ENCODE measurements around the gene LAMC3.

LAMC3 gene

DNA sequence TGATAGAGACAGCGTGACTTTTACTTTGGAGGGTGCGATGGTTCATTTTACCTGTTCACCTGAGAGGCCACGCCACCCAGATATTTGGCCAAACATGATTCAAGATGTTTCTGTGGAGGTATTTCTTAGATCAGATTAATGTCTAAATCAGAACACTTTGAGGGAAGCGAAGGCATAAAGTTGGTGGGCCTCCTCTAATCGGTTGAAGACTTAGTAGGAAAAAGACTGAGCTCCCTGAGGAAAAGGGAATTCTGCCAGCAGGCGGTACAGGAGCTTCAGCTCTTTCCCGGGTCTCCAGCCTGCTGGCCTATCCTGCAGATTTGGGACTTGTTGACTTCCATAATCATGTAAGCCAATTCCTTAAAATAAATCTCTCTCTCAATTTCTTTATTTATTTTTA lies 7.0 kb upstream of the LAMC3 start:
- no peaks in the 10 kb centered on the region for H3K36me3 ChIP-seq (replicated peaks)
- H3K9me3 ChIP-seq = no peaks in the 10 kb centered on the region
- peaks cover 29% of the 10 kb centered on the region for H3K27me3 ChIP-seq (ENCODE audit: low read depth)
- no peak for DNase-seq (ENCODE audit: low spot score in 2 of 2)
- H3K4me1 ChIP-seq = no peaks in the 10 kb centered on the region
- no peak overlapping the region for H3K4me3 ChIP-seq
- in situ Hi-C loops (cut with MboI; ENCODE audit: low sequenced_read_pairs) = no loop called here

- H3K4me3 ChIP-seq = no peak overlapping the region
- in situ Hi-C loops (cut with MboI; ENCODE audit: low sequenced_read_pairs) = no loop called here
- no peak for DNase-seq (ENCODE audit: low spot score in 2 of 2)
- no peaks in the 10 kb centered on the region for H3K4me1 ChIP-seq
- H3K27me3 ChIP-seq (ENCODE audit: low read depth) = peaks cover 5% of the 10 kb centered on the region
- no peaks in the 10 kb centered on the region for H3K9me3 ChIP-seq
- H3K36me3 ChIP-seq (replicated peaks) = no peaks in the 10 kb centered on the region
These were observed 2.4 kb upstream of the LAMC3 start for GRCh38 chr9:131006601-131007000.

DNA sequence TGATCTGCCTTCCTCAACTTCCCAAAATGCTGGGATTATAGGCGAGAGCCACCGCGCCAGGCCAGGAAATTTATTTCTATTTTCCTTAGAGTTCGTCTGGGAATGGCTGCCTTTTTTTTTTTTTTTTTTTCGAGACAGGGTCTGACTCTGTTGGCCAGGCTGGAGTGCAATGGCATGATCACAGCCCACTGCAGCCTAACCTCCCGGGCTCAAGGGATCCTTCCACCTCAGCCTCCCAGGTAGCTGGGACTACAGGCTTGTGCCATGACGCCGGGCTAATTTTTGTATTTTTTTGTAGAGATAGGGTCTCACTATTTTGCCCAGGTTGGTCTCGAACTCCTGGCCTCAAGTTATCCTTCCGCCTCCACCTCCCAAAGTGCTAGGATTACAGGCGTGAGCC lies 888 bp upstream of the LAMC3 start:
- Histone ChIP-seq H3K4me1 (no peaks in the 10 kb centered on the region), H3K4me3 (no peak overlapping the region), H3K9me3 (no peaks in the 10 kb centered on the region), H3K36me3 (replicated peaks) (no peaks in the 10 kb centered on the region), H3K27me3 (ENCODE audit: low read depth) (no peaks in the 10 kb centered on the region)
- no peak for DNase-seq (ENCODE audit: low spot score in 2 of 2)
- in situ Hi-C loops (cut with MboI; ENCODE audit: low sequenced_read_pairs) = no loop called here

DNA sequence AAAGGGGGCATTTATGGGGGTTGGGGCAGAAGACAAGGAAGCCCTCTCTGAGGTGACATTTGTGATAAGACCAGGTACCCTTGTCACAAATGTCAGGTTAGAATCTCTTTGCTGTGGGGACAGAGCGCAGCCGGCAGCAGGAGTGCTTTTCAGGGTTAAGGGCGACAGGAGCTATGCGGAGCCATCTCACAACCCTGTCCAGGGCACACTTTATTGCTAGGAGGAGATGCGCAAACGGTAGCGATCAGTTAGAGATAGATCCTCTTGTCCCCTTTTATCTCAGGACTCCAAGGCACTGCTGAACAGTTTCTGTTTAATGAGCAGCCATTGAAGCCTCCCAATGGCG lies 438 bp upstream of the LAMC3 start:
- H3K9me3 ChIP-seq = no peaks in the 10 kb centered on the region
- H3K4me1 ChIP-seq = no peaks in the 10 kb centered on the region
- peak overlapping the region; percentile 16 for H3K4me3 ChIP-seq
- H3K27me3 ChIP-seq (ENCODE audit: low read depth) = no peaks in the 10 kb centered on the region
- in situ Hi-C loops (cut with MboI; ENCODE audit: low sequenced_read_pairs) = no loop called here
- DNase-seq (ENCODE audit: low spot score in 2 of 2) = no peak
- no peaks in the 10 kb centered on the region for H3K36me3 ChIP-seq (replicated peaks)

DNA sequence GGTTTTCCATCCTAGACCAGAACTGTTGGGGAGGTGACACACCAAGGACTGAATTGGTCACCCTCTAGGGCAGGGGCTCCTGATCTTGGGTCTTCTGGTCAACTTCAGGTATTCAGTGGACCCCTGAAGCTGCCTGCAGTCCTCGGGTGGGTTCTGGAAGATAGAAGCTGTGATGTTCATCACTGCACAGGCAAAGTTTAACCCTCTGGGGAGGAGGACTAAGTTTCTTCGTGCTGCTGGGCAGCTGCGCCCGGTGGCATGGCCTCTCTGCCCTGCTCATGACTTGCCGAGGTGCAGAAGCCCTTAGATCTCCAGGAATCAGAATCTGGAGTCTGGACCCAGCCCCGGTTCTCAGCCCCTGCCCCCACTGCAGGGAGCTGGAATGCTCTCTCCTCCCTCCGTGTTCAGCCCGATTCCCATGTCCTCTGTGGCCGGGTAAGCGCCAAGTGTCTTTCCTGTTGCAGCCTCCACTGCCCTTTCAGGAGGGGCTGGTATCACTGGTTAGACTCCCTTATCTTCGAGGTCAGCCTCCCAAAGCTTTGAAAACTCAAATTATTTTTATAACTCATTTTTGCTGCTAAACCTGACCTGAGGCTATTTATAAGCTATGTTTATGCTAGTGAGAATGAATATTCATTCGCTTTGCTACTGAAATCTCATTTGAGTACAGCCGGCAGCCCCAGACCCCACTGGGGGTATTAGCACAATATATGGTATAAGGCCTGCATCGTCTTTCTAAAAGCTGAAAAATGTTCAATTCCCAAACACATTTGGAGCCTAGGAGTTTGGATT lies 1.7 kb downstream of the LAMC3 start:
- H3K9me3 ChIP-seq = no peaks in the 10 kb centered on the region
- no peak overlapping the region for H3K4me3 ChIP-seq
- DNase-seq (ENCODE audit: low spot score in 2 of 2) = no peak
- no peaks in the 10 kb centered on the region for H3K27me3 ChIP-seq (ENCODE audit: low read depth)
- in situ Hi-C loops (cut with MboI; ENCODE audit: low sequenced_read_pairs) = no loop called here
- H3K4me1 ChIP-seq = no peaks in the 10 kb centered on the region
- no peaks in the 10 kb centered on the region for H3K36me3 ChIP-seq (replicated peaks)

GRCh38 chr9:131011274-131012022 lies 2.5 kb downstream of the LAMC3 start:
- no peak overlapping the region for H3K4me3 ChIP-seq
- H3K27me3 ChIP-seq (ENCODE audit: low read depth) = no peaks in the 10 kb centered on the region
- no peaks in the 10 kb centered on the region for H3K9me3 ChIP-seq
- no peaks in the 10 kb centered on the region for H3K4me1 ChIP-seq
- in situ Hi-C loops (cut with MboI; ENCODE audit: low sequenced_read_pairs) = no loop called here
- DNase-seq (ENCODE audit: low spot score in 2 of 2) = no peak
- H3K36me3 ChIP-seq (replicated peaks) = no peaks in the 10 kb centered on the region

- Histone ChIP-seq H3K9me3 (no peaks in the 10 kb centered on the region), H3K36me3 (replicated peaks) (no peaks in the 10 kb centered on the region), H3K4me1 (no peaks in the 10 kb centered on the region), H3K4me3 (no peak overlapping the region), H3K27me3 (ENCODE audit: low read depth) (no peaks in the 10 kb centered on the region)
- in situ Hi-C loops (cut with MboI; ENCODE audit: low sequenced_read_pairs) = no loop called here
- DNase-seq (ENCODE audit: low spot score in 2 of 2) = no peak
These were observed 3.0 kb downstream of the LAMC3 start for GRCh38 chr9:131012023-131012334.

- Histone ChIP-seq H3K4me1 (no peaks in the 10 kb centered on the region), H3K27me3 (ENCODE audit: low read depth) (no peaks in the 10 kb centered on the region), H3K36me3 (replicated peaks) (no peaks in the 10 kb centered on the region), H3K4me3 (no peak overlapping the region), H3K9me3 (no peaks in the 10 kb centered on the region)
- DNase-seq (ENCODE audit: low spot score in 2 of 2) = no peak
- in situ Hi-C loops (cut with MboI; ENCODE audit: low sequenced_read_pairs) = no loop called here
These were observed 3.5 kb downstream of the LAMC3 start for GRCh38 chr9:131012396-131012917.

DNA sequence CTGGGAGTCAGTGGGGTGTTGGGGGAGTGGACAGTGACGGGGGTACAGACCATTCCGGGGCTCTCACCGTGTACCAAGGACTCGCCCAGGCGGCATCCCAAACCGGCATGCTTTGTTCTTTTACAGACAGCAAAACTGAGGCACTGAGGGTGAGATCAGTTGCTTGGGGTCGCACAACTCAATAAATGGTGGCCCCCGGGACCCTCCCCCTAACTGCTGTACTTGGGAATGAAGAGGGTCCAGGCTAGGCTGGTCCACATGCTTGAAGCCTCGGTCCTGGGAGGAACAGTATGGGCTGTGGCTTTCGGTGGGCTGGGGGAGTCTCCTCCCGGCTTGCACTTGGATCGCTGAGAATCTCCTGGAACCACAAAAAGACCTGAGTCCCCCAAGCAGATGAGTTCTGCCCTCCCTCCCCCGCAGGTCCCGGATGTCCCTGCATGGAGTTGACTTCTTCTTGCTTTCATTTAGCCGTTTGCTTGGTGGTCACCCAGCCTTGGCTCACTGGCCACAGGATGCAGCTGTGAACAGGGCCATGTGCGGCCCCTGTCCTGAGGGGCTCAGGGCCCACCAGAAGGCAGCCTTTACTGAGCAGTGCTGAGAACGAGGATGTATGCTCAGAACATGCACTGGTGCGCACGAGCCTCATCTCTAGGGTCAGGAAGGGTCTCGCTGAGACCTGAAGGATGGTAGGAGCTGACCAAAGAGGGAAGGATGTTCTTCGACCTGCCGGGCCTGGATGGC lies 4.2 kb downstream of the LAMC3 start:
- Histone ChIP-seq H3K4me3 (no peak overlapping the region), H3K36me3 (replicated peaks) (no peaks in the 10 kb centered on the region), H3K27me3 (ENCODE audit: low read depth) (no peaks in the 10 kb centered on the region), H3K9me3 (no peaks in the 10 kb centered on the region), H3K4me1 (peaks cover 2% of the 10 kb centered on the region; the same call in 1 of the 2 replicates)
- no peak for DNase-seq (ENCODE audit: low spot score in 2 of 2)
- in situ Hi-C loops (cut with MboI; ENCODE audit: low sequenced_read_pairs) = no loop called here

DNA sequence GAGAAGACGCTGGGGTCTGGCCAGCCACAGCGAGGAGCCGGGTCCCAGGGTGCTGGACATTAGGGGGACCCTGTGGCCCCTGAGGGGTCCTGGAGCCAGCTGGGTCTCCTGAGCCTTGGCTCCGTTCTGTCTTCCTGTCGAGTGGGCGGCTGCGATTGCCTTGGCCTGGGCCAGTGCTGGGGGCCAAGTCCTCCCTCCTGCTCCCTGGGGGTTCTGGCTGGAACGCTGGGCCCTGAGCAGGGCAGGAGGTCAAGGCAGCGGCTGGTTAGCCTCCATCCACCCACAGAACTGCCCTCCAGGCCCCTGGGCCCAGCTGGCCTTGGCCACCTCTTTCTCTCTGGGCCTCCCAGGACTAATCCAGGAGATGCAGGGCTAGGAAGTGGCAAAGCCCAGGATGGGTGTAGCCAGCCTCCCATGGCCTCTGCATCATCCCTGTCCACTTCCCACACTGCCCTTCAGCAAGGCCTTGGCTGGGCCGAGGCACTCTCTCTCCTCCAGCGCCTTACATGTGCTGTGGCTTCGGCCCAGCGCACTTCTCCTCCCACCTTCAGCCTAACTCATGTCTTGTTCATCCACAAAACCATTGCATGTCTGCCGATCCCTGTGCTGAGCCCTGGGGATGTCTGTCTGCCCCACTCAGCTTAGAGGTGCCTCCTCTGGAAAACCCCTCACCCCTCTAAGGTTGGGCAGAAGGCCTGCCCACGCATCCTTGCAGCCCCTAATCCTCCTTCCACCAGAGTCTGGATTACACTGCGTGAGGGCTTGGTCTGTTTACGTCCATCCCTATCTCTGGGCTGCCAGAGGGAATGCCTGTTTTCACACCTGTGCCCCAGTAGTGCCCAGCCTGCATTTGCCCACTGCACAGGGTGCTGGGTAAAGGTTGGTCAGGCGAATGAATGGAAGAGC lies 5.0 kb downstream of the LAMC3 start:
- in situ Hi-C loops (cut with MboI; ENCODE audit: low sequenced_read_pairs) = no loop called here
- no peak for DNase-seq (ENCODE audit: low spot score in 2 of 2)
- Histone ChIP-seq H3K9me3 (no peaks in the 10 kb centered on the region), H3K36me3 (replicated peaks) (no peaks in the 10 kb centered on the region), H3K27me3 (ENCODE audit: low read depth) (no peaks in the 10 kb centered on the region), H3K4me3 (no peak overlapping the region), H3K4me1 (peaks cover 3% of the 10 kb centered on the region; the same call in 1 of the 2 replicates)

GRCh38 chr9:131015112-131015511 lies 6.1 kb downstream of the LAMC3 start:
- no peaks in the 10 kb centered on the region for H3K9me3 ChIP-seq
- in situ Hi-C loops (cut with MboI; ENCODE audit: low sequenced_read_pairs) = no loop called here
- DNase-seq (ENCODE audit: low spot score in 2 of 2) = no peak
- H3K4me1 ChIP-seq = peaks cover 3% of the 10 kb centered on the region; the same call in 1 of the 2 replicates
- no peaks in the 10 kb centered on the region for H3K36me3 ChIP-seq (replicated peaks)
- H3K27me3 ChIP-seq (ENCODE audit: low read depth) = no peaks in the 10 kb centered on the region
- no peak overlapping the region for H3K4me3 ChIP-seq

DNA sequence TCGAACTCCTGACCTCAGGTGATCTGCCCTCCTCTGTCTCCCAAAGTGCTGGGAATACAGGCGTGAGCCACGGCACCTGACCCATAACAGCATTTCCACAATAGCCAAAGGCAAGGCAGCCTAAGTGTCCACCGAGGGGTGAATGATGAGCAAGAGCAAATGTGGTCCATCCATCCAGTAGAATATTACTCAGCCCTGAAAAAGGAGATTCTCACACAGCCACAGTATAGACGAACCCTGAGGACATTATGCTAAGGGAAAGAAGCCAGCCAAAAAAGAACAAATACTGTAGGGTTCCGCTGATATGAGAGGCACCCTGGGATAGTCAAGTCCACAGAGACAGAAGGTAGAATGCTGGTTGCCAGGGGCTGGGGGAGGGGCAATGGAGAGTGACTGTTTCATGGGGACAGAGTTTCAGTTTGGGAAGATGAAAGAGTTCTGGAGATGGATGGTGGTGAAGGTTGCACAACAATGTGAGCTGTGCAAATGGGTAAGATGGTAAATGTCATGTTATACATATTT lies 7.0 kb downstream of the LAMC3 start:
- in situ Hi-C loops (cut with MboI; ENCODE audit: low sequenced_read_pairs) = no loop called here

DNA sequence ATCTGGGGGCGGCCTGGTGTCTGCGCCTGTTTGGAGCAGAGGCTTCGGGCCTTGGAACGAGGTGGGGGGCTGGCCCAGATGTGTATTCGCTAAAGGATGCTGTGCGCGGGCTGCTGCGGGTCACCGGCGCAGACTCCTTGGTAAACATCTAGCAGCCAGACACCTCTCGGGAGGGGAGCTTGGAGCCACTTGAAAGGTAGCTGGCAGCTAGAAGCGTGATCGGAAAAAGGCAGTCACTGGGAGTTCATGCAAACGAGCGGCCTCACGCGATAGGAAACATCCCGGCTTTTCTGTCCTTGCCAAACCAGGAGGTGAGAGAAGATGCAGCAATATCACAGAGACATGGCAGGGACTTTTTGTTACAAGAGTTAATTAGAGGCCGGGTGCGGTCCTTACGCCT lies 8.1 kb downstream of the LAMC3 start:
- Histone ChIP-seq H3K4me1 (peaks cover 3% of the 10 kb centered on the region; the same call in 1 of the 2 replicates), H3K27me3 (ENCODE audit: low read depth) (no peaks in the 10 kb centered on the region), H3K4me3 (no peak overlapping the region), H3K36me3 (replicated peaks) (no peaks in the 10 kb centered on the region), H3K9me3 (no peaks in the 10 kb centered on the region)
- no peak for DNase-seq (ENCODE audit: low spot score in 2 of 2)
- in situ Hi-C loops (cut with MboI; ENCODE audit: low sequenced_read_pairs) = no loop called here

More for the DNA sequence above, 7.0 kb downstream of the LAMC3 start:
- H3K9me3 ChIP-seq = no peaks in the 10 kb centered on the region
- no peaks in the 10 kb centered on the region for H3K36me3 ChIP-seq (replicated peaks)
- H3K4me1 ChIP-seq = peaks cover 3% of the 10 kb centered on the region; the same call in 1 of the 2 replicates
- DNase-seq (ENCODE audit: low spot score in 2 of 2) = no peak
- no peaks in the 10 kb centered on the region for H3K27me3 ChIP-seq (ENCODE audit: low read depth)
- H3K4me3 ChIP-seq = no peak overlapping the region

Data from HAP-1 (cell line).